MM.1S (cell line): Measurements from ENCODE around the gene C20orf202.
"Not testable (repeated sequence)": the region's sequence is repeated elsewhere in the genome, so short reads cannot be mapped to it uniquely, and the experiment has no call there.

Experiments used
- EZH2 ChIP-seq: fragments of 300-600 bp; sonication (generic); optimal IDR thresholded peaks from 2 replicates; pipeline ENCODE3; 2017; ENCODE audit warnings: low read depth, mild to moderate bottlenecking, antibody characterized with exemption, low read length, mixed read lengths
- EZH2phosphoT487 ChIP-seq: fragments of 300-600 bp; sonication (generic); IDR thresholded peaks from 2 replicates; pipeline ENCODE4 v1.6.1; 2018; ENCODE audit warnings: antibody characterized with exemption, low read length
- TF ChIP-seq, protein P1 (sequence below): fragments of 300-600 bp; sonication (generic); IDR thresholded peaks from 2 replicates; pipeline ENCODE4 v1.5.1; 2016; ENCODE audit warnings: antibody characterized with exemption, low read length, mixed read lengths

DNA sequence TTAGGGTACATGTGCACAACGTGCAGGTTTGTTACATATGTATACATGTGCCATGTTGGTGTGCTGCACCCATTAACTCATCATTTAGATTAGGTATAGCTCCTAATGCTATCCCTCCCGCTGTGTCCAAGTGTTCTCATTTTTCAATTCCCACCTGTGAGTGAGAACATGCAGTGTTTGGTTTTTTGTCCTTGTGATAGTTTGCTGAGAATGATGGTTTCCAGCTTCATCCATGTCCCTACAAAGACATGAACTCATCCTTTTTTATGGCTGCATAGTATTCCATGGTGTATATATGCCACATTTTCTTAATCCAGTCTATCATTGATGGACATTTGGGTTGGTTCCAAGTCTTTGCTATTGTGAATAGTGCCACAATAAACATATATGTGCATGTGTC is 47.0 kb downstream of the C20orf202 start:
- TF ChIP-seq, protein P1, sequence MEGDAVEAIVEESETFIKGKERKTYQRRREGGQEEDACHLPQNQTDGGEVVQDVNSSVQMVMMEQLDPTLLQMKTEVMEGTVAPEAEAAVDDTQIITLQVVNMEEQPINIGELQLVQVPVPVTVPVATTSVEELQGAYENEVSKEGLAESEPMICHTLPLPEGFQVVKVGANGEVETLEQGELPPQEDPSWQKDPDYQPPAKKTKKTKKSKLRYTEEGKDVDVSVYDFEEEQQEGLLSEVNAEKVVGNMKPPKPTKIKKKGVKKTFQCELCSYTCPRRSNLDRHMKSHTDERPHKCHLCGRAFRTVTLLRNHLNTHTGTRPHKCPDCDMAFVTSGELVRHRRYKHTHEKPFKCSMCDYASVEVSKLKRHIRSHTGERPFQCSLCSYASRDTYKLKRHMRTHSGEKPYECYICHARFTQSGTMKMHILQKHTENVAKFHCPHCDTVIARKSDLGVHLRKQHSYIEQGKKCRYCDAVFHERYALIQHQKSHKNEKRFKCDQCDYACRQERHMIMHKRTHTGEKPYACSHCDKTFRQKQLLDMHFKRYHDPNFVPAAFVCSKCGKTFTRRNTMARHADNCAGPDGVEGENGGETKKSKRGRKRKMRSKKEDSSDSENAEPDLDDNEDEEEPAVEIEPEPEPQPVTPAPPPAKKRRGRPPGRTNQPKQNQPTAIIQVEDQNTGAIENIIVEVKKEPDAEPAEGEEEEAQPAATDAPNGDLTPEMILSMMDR, result not testable (repeated sequence)
- not testable (repeated sequence) for TF ChIP-seq EZH2, EZH2phosphoT487
